HS-5 (cell line): ENCODE results near the gene PHACTR3.

Experiments used
- DNase-seq: peaks from one replicate; pipeline ENCODE4 v3.0.0-alpha.2; 2012; ENCODE audit warnings: low read depth

Gene PHACTR3

DNA sequence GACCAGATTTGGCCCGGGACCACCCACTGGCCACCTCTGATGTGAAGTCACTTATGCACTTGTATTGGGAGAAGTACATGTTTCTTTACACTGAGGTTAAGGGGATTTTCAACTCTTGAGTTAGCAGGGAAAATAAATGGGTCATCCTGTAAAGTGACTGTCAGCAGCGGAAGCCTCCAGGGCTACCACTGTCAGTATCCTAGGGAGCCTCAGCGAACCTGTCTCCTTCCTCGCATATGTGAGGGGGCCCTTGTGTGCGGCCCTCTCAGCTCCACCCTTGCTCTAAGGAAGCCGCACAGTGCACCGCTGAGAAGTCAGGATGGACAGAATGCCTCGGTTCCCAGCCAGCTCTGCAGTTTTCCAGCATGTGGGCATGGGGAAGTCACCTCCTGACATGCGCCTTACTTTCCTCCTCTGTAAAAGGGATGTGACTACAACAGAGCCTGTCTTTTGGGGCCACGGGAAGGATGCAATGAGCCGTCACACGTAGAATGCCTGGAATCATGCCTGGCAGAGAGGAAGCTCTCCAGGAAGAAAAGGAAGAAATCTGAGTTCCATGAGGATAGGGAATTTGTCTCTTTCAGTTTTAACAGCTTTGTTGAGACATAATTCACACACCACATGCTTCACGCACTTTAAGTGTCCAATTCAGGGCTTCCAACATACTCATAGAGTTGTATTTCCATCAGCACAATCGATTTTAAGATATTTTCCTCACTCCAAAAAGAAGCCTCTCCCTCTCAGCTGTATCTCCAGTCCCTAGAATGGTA lies 213.7 kb downstream of the PHACTR3 start:
- DNase-seq: no peak

GRCh38 chr20:59818911-59819310 lies 214.6 kb downstream of the PHACTR3 start:
- DNase-seq: no peak

DNA sequence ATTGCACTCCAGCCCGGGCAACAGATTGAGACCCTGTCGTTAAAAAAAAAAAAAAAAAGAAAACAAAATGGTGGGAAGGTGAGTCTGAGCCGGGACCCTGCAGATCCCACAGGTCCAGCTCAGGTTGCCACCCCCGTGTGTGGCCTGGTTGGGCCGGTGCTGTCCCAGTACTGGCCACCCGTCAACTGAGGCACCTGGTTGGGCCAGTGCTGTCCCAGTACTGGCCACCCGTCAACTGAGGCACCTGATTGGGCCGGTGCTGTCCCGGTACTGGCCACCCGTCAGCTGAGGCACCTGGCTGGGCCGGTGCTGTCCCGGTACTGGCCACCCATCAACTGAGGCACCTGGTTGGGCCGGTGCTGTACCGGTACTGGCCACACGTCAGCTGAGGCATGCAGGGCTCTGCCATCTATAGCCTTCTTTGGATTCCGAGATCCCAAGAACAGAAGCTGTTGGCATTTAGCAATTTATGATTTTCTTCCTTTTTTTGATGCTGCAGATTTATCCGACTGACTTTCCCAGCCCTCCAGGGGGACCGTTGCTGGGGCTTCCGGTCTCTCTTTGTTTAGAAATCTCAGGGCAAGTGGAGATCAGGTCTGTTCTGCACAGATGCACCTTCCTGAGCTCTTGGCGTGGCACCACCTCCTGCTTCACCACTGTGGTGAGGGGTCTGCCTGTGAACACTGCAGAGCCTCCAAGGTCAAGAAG lies 215.3 kb downstream of the PHACTR3 start:
- no peak for DNase-seq

GRCh38 chr20:59820204-59821041 lies 216.1 kb downstream of the PHACTR3 start:
- no peak for DNase-seq

DNA sequence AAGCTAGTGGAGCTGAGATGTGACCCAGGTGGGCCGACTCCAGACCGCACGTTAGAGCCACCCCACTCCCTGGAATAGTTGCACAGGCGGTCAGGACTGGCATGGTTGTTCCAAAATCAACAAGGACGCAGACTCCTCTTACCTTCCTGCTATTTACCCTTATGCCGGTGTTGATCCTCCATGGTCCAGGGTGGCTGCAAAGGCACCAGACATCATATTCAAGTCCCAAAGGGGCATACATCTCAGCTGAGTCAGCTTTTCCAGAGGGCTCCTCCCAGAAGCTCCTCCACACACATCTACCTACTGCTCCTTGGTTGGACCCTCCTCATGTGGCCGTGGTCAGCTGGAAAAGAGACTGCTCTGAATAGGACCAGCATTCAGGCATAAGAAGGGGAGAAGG lies 216.9 kb downstream of the PHACTR3 start:
- DNase-seq: no peak

GRCh38 chr20:59821788-59822187 lies 217.4 kb downstream of the PHACTR3 start:
- DNase-seq: no peak

GRCh38 chr20:59822291-59823029 lies 218.1 kb downstream of the PHACTR3 start:
- no peak for DNase-seq

- DNase-seq: no peak
Observed at GRCh38 chr20:59823030-59823423, 218.7 kb downstream of the PHACTR3 start.

- no peak for DNase-seq
Observed at GRCh38 chr20:59823491-59824259, 219.3 kb downstream of the PHACTR3 start.

- no peak for DNase-seq
Observed at GRCh38 chr20:59824711-59825562, 220.6 kb downstream of the PHACTR3 start.

- no peak for DNase-seq
Observed at GRCh38 chr20:59825563-59825920, 221.2 kb downstream of the PHACTR3 start.

DNA sequence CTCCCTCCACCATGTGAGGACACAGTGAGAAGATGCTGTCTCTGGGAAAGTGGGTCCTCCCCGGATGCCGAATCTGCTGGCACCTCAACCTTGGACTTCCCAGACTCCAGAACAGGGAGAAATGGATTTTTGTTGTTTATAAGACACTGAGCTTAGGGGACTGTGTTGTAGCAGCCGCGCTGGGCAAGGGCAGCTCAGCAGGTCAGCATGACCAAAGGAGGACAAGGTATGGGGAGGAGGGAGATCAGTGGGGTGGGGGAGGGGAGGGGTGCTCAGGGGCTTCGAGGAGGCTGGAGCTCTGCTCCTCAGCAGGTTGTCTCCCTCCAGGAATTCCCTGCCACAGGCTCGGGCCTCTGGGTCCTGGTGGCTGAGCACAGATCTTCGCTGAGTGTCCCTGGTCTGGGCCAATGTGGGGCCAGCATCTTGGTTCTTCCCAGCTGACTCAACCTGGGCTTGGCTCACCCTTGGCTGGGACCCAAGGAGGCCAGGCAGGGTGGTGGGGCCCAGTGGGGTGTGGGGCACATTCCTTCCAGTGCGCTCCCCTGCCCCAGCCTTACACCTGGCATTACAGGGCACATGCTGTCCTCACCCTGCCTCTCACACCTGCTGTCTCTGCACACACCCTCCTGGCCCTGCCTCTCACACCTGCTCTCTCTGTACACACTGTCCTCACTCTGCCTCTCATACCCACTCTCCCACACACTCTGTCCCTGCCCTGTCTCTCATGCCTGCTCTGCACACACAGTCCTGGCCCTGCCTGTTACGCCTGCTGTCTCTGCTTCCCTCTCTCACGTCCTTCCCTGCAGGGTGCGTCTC lies 221.8 kb downstream of the PHACTR3 start:
- DNase-seq: no peak

DNA sequence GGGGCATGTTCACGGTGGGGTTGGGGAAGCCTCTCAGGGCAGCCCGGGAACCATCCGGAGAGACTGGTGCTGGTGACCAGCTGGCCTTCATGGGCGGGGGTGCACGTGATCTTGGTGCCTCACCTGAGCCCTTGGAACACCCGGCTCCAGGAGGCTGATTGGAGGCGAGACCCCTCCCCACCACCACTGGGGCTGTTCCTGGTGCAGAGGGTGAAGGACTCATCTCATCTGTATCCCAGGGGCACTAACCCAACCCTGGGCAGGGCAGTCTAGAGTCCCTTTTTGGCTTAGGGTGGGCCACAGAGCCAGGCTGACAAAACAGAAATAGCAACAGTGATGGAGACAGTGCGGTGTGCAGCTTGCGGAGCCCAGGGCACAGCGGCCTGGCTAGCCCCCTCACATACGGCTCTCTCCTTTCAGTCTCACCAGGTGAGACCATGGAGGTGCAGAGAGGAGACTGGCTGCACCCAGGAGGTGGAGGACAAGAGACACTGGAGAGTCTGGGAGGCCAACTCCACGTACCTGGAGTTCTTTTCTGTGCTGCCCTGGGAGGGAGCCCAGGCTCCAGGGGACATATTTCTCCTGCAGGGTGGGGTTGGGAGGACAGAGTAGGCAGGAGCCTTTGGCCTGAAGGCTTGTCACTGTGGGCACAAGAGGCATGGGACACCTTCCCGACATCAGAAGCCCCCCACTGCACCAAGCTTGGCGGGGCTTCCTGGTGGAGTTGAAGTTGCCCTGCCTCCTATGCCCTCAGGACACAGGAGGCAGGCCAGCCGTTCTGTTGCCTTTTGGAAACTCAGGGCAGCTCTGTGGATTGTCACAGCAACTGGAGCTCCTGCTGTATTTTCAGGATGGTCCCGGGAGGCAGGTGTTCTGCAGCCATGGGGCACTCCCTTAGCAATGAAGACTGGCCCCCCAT lies 223.1 kb downstream of the PHACTR3 start:
- DNase-seq: no peak

GRCh38 chr20:59828125-59829053 lies 224.0 kb downstream of the PHACTR3 start:
- no peak for DNase-seq

DNA sequence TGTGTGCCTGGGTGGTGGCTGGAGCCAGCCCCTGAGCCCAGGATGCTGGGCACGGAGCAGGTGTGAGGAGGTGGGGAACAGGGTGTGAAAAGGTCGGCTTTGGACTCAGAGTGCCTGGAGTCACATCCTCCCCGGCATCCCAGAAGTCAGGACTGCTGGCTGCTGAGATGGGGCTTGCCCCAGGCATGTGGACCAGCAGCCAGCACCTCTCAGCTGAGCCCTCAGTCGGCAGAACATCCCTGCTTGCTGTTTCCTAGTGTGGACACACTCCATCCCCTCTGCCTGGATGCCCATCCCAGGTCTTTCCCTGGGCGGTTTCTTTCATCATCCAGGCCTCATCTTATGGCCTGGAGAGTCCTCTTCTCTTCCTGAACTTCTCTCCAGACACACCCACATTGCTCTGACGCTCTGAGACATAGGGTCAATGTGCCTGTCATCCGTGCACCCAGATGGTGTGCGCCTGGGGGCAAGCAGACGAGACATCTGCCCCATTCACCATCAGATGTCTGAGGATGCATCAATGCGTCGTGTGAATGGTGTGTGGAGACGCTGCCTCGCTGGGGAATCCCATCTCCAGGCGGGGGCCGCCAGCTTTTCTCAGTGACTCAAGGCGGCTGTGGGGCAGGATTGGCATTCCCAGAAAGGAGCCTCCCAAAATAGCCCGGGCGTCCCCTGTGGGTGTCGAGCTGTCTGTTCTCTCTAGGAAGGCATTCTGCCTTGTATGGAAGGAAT lies 224.9 kb downstream of the PHACTR3 start:
- DNase-seq: no peak
